Left cardiac atrium (tissue), 4 donors: ENCODE data around the gene PLAC1. TPM values are rescaled to one million over a fixed set of nuclear protein-coding genes. Genes with fewer than 3 reads are reported as not detected.

ENCODE experiments used
- ATAC-seq, 2 donors: fragments of 200-7000 bp; cut with Tn5 transposase; one replicate each; pipeline ENCODE4 v1.9.1; 2020; ENCODE audit warnings: mild to moderate bottlenecking in 2 of 2, moderate library complexity in 2 of 2
- DNase-seq: peaks from one replicate; pipeline ENCODE4 v3.0.0-alpha.2; 2020
- intact Hi-C, 2 donors: fragments of 100-400 bp; cut with DNase I; formaldehyde crosslinking; loops; one replicate each; pipeline versions ENCODE4 v1.14.1 to v1.15.1; 2022 to 2023
- total RNA-seq, 2 donors: library from RNA; stranded (reverse); fragmentation: NEBNext Ultra II Directional; extraction: Animal tissue kit (Norgen Biotek cat#: 25700); gene quantifications; one replicate each; pipeline ENCODE4 v1.2.1, GENCODE V29; 2021
- donor health status: DM: no; HTN: yes; CAD: no.
- donor health status: DM: no; HTN: yes; CAD: no; lungs with severe emphysema.
- donor health status: DM: yes; HTN: yes; CAD: no.
- donor health status: Dilated cardiomyopathy.

Gene PLAC1
- total RNA-seq, 2 donors from 2014 or later = not detected

- ATAC-seq (no peak), DNase-seq (no peak)
- intact Hi-C loops = no loop called here
Observed at GRCh38 chrX:134634691-134635090, 23.6 kb downstream of the PLAC1 start.

DNA sequence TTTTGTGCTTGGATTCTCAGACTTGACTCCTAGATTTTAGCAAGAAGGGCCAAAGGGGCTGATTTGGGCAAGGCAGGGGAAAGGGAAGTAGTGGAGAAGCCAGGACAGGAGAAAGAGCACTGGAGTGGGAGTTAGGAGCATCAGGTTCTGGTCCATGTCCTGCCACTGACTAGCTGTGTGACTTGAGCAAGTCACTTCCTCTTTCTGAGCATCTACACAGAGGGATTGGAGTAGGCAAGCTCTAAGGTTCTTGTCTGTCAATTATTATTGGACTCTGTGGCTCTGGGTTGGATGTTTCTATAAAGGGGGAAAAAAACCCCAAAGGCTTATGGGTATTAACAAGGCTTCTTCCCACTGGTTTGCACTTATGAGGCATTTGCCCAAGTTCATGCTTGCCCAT, 24.4 kb downstream of the PLAC1 start:
- intact Hi-C loops = no loop called here
- DNase-seq (no peak), ATAC-seq (no peak)

DNA sequence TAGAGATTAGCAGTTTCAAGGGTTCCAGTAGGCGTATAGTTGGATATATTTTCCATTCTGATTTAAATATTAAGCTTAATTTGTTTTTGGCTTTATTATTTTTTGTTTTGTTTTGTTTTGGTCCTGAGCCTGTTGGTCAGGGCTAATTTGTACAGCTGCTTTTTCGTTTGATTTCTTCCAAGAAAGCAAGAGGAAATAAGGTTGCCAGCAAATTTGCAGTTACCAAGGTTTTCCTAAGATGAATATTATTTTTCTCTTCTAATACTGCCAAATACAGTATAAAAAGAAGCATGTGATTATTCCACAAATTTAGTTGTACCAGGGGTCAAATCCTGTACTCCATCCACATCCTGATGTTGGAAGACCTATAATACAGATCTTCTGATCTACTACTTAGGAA, 24.9 kb downstream of the PLAC1 start:
- DNase-seq (no peak), ATAC-seq (no peak)
- intact Hi-C loops = no loop called here

DNA sequence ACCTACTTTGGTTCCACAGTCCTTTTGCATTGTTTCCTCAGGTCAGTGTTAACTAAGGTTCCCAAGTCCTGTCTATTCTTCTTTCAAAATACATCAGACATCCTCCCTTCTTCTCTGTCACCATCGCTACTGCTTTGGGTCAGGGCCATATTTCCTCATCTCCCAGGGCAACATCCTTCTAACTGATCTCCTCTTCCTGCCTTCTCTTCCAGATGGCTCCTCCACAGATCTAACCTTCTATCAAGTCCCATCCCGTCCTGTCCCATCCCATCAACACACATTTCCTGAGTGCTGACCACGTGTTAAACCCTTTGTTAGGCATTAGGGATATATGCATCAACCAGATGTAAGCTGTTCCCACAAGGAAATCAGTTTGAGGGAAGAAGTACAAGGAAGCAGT, 25.9 kb downstream of the PLAC1 start:
- intact Hi-C loops = no loop called here
- ATAC-seq (no peak), DNase-seq (no peak)

- intact Hi-C loops = no loop called here
- ATAC-seq (peak in 1 of 2 donors; percentile 67), DNase-seq (no peak)
Observed at GRCh38 chrX:134631426-134632346, 26.6 kb downstream of the PLAC1 start.

DNA sequence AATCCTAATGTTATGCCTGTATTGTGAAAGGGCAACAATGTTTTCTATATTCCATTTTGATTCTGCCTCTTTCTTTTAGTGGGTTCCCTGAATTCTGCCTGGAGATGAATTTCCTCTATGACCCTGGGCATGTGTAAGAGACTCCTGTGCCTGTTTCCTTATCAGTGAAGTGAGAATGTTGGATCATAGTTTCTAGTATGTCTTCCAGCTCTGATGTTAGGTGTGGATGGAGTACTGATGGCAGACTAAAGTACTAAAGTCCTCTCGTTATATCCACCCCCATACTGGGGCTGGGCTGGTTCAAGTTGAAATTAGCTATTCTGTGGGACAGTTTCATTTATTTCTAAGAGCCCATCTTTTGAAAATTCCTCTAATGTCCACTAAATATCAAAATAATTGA, 29.6 kb downstream of the PLAC1 start:
- intact Hi-C loops = no loop called here
- DNase-seq (no peak), ATAC-seq (peak; percentile 42 to 63)

DNA sequence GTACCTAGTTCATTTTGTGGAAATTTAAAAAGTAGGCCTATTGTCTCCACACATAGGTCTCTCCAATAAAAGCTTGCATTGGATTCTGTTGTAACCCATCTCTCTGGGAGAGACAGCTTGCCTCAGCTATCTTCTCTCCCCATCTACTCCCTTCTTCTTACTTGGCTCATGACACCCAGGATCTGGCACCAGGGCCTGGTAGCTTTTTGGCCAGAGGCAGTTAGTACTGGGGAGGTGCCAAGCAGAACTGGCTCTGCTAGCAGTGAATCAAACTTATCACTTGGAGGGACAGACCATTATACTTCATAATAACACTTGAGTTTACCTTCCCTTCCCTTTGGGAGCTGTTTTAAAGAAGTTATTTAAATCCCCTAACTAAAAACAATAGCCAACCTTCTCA, 31.8 kb downstream of the PLAC1 start:
- DNase-seq = no peak
- intact Hi-C loops = no loop called here
- peak; percentile 52 to 69 for ATAC-seq

DNA sequence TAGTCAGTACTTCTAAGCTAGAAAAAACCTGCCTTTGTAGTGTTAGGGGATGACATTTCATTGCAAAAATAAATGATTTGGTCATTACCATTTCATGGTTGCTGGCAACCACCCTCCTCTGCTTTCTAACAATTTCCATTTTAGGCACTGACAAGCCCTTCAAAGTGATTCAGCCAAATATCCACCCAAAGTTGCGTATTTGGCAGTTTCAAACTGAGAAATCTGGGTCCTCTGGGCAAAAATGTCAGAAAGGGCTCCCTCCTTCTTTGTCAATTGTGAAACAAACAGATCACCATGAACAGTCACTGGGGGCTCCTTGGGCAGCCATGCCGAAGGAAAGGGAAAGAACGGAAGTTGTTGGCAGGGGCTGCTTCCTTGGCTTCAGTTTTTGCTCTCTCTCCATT, 33.0 kb downstream of the PLAC1 start:
- DNase-seq (peak; percentile 33), ATAC-seq (peak; percentile 25 to 69)
- intact Hi-C loops = no loop called here

GRCh38 chrX:134624046-134624430, 34.2 kb downstream of the PLAC1 start:
- ATAC-seq = no peak
- intact Hi-C loops = no loop called here
- no peak for DNase-seq

GRCh38 chrX:134623293-134624045, 34.8 kb downstream of the PLAC1 start:
- intact Hi-C loops = no loop called here
- no peak for ATAC-seq

GRCh38 chrX:134622813-134623185, 35.5 kb downstream of the PLAC1 start:
- DNase-seq (no peak), ATAC-seq (no peak)
- intact Hi-C loops = no loop called here

More at GRCh38 chrX:134623293-134624045, 34.8 kb downstream of the PLAC1 start:
- DNase-seq = no peak

DNA sequence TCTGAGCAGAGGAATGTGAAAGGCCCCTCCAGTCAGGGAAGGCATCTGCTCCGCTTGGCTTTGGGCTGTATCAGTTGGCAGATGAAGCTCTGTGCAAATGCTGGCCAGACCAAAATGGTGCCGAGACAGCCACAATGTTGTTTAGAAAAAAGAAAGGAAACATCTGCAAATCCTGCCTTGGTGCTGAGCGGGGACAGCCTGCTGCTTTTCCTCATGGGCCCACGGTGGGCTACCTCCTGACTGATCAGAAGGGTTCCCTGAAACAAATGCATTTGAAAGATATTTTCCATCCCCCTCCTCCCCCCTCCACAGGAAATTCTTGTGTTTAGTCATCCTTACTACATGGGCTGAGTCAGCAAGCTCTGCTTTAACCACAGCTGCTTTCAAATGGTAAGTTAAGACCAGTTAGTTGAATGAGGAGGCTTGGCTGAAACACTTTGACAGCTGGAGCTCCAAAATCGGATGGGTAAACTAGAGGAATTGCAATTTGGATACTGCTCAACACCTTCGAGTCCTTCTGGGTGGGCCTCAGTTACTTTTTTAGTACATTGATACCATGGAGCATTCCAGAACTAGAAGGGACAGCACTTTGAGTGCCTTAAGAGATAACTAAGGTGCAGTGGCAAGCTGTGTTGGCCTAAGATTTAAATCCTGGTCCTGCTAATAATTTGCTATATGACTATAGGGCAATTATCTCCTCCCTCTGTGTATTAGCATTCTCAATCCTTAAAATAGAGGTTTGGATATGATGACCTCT, 36.0 kb downstream of the PLAC1 start:
- DNase-seq = no peak
- peak in 1 of 2 donors; percentile 89 for ATAC-seq
- intact Hi-C loops = no loop called here

GRCh38 chrX:134619838-134620237, 38.4 kb downstream of the PLAC1 start:
- ATAC-seq = no peak
- intact Hi-C loops = no loop called here
- no peak for DNase-seq

- intact Hi-C loops = no loop called here
- DNase-seq (no peak), ATAC-seq (no peak)
Observed at GRCh38 chrX:134613396-134613795, 44.9 kb downstream of the PLAC1 start.

DNA sequence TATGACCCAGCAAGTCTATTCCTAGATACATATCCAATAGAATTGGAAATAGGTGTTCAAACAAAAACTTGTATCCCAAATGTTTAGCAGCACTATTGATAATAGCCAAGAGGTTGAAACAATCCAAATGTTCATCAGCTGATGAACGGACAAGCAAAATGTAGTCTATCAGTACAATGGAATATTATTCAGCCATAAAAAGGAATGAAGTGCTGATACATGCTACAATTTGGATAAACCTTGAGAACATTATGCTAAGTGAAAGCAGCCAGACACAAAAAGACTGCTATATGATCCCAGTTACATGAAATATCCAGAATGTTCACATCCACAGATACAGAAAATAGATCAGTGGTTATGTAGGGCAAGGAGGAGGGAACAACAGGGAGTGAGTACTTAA, 50.1 kb downstream of the PLAC1 start:
- ATAC-seq (no peak), DNase-seq (no peak)
- intact Hi-C loops = no loop called here

- intact Hi-C loops = no loop called here
- no peak for ATAC-seq
- DNase-seq = no peak
Observed at GRCh38 chrX:134607523-134607922, 50.7 kb downstream of the PLAC1 start.

GRCh38 chrX:134604701-134605311, 53.5 kb downstream of the PLAC1 start:
- intact Hi-C loops = no loop called here
- DNase-seq (peak; percentile 35), ATAC-seq (peak in 1 of 2 donors; percentile 82)

- ATAC-seq (peak; percentile 23 to 90), DNase-seq (no peak)
- intact Hi-C loops = no loop called here
Observed at GRCh38 chrX:134603806-134604700, 54.2 kb downstream of the PLAC1 start.
